Activated T-helper 9 cell treated with anti-CD3 and anti-CD28 coated beads, Interleukin-2, amount 50 U/mL, for 16 hours (primary cell): ENCODE data around the gene ERH.
A peak's percentile ranks its signal among the peaks of the same experiment; 100 is the strongest.

Source experiments
- DNase-seq: peaks from one replicate; pipeline ENCODE4 v3.0.0-alpha.2; 2020; ENCODE audit warnings: low read depth

Gene ERH

GRCh38 chr14:69355607-69356281 lies 42.4 kb downstream of the ERH start:
- no peak for DNase-seq

- DNase-seq: no peak
Observed at GRCh38 chr14:69355154-69355597, 42.9 kb downstream of the ERH start.

DNA sequence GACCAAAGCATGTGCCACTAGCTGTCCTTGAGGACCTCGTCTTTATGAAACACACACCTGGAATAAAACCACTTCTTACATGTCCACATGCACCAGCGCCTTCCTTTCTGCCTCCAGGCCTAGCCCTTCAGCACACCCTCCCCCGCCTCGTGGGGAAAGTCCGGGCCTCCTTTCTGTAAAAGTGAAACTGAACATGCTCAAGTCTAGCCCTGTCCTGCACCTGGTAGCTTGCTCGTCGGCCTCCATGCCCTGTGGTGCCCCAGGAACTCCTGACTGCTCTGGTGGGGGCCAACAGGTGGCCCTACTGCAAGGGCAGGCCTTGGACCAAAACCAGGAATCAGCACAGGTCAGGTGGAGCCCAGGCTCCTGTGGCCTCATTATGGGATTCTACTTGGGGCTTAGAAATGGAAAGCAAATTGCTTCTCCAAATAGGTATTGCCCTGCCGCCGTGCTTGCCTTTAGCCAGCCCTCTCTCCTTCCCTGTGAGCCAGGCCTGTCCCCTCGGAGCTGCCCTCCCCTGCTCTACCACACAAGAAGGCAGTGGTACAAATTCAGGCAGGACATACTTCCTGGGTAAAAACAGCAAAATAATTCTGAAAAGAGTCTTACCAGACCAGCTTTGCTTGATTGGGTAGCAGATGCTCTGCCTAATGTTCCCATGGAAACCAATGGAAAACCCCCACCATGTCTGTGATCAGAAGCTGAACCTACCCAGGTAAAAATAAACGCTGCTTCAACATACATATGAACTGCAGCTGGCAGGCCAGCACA lies 43.5 kb downstream of the ERH start:
- peak; percentile 53 for DNase-seq

GRCh38 chr14:69353168-69353567 lies 44.9 kb downstream of the ERH start:
- DNase-seq: no peak

- DNase-seq: no peak
Observed at GRCh38 chr14:69351911-69352310, 46.2 kb downstream of the ERH start.

- DNase-seq: no peak
Observed at GRCh38 chr14:69351385-69351784, 46.7 kb downstream of the ERH start.

- DNase-seq: no peak
Observed at GRCh38 chr14:69350892-69351291, 47.2 kb downstream of the ERH start.

DNA sequence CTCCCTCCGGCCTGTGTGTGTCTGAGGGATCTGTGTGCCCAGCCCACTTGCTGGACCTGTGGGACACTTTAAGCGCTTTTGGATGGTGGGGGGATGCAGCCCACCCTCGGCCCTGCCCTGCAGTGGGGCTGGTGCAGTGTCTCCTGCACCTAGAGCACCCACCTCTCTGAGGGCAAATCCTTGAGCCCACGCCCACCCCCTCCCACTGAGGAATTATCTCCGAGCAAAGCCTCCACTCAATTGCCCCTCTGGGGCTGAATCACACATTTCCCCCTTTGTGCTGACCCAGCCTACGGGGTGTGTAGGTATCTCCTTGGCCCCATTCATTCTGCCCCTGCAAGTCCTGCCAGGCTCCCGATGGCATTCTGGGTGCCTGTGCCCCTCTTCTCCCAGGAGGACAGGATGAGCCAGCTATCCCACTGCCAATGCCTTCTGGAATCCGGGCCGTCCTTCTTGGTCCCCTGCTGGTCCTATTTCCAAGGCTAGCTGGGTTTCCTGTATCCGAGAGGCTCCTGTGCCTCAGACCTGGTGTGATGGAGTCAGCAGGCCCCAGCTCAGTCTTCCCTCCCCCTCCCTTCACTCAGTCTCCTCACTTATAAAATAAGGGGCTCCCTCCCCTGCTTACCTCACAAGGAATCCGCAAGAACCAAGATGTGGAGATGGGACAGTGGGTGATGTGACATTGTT lies 48.9 kb downstream of the ERH start:
- no peak for DNase-seq

DNA sequence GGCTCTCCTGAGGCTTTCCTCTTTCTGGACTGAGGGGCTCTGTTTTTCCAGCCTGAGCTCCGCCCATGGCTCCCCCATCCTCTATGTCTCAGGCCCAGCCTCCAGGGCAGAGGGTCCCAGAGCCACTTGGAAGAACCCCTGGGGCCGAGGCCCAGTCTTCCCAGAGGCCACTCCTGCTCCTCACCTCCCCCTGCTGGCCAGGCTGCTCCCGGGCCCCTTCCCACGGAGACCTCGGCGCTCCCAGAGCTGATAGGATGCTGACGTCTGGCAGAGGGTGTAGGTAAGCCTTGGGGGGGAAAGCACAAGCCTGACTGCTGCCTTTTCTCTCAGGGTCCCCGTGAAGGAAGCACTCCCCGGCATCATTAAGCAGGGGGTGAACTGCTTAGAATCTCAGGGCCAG lies 51.4 kb downstream of the ERH start:
- DNase-seq: no peak

- DNase-seq: no peak
Observed at GRCh38 chr14:69345402-69345801, 52.7 kb downstream of the ERH start.

DNA sequence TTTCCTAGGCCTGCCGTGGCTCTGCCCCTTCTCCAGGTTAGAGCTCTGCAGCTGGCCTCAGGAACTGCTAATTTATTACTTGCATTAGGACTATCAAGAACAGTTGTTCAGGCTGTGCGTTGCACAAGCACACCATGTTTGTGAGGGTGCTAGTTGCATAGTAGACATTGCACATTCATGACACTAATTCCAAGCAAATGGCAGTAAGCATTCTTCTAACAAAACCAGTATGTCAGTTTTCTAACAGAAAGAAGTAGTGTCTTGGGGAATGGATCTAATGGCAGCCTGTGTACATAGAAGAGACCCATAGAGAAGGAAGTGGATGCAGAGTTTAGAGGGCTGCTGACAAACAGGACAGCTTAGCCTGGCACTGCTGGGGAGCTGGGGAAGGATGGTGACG lies 53.9 kb downstream of the ERH start:
- no peak for DNase-seq

GRCh38 chr14:69342928-69343525 lies 55.1 kb downstream of the ERH start:
- DNase-seq: no peak

DNA sequence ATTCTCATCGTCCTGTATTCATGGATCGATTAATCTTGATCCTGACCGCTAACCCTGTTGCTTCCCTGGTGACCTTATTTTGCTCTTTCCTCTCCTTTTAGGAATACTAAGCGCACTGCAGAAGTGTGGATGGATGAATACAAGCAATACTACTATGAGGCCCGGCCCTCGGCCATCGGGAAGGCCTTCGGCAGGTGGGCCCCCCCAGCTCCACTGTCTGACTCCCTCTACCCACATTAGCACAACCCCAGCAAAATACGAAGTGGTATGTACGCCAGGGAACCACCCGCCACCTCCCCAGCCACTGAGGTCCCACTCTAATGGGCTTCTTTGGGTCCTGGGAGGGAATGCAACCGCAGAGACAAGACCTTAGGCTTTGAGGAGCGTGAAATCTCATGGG lies 58.7 kb downstream of the ERH start:
- no peak for DNase-seq

DNA sequence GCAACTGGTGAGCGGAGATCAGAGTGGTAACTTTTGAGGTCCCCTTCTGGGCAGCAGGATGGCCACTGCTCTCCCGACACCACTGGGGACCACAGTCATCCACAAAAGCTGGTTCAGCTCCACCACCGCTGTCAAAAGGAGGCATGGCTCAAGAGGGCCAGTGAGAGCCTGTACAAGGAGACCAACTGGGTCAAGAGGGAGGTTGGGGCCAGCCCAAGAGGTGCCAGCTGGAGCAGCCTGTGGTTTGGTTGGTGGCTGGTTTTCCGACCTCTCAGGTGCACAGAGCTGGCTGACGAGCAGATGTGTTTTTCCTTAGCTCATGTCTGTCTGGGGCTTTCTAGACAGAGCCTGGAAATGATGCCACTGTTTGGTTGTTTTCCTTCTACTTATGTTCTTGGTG lies 60.1 kb downstream of the ERH start:
- DNase-seq: no peak

DNA sequence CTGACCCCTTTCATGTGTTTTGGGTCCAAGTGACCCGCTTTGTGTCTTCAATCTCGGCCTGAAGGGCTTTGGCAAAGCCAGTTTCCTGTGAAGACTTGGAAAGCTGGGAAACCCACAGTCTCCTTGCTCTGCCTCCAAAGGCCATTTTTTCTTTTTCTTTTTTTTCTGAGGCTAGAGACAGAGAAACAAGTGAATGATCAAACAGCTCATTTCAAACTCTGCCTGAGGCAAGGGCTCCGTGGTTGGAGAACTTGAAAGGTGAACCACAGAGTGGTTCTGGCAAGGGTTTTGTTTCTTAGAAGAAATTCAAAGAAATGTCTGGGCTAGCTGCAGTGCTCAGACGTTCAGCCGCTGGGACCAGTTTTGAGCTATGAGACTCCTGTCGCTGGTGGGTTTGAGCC lies 62.7 kb downstream of the ERH start:
- DNase-seq: no peak

GRCh38 chr14:69334576-69334975 lies 63.5 kb downstream of the ERH start:
- no peak for DNase-seq

DNA sequence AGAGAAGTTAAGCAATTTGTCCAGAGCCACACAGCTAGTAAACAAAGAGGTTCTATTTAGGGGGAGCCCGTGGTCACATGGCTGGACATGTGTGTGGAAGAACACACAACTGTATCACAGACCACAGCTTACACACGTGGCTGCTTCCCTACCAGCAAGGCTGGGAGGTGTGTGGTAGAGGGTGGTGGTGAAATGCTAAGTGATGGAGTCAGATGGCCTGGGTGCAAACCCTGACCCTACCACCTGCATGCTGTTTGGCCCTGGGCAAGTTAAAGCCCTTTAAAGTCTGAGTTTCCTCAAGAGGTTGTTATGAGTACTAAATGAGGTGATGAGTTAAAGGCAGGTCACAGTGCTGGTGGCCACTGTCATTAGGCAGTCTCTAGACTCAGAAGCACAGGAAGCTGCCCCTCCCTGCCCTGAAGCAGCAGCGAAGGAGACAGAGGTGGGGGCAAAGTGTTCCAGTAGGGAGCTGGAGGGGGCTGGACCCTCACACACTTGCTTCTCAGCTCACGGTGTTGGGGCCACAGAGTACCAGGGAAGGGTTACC lies 64.2 kb downstream of the ERH start:
- DNase-seq: no peak

- no peak for DNase-seq
Observed at GRCh38 chr14:69332782-69333395, 65.2 kb downstream of the ERH start.

GRCh38 chr14:69331206-69331605 lies 66.9 kb downstream of the ERH start:
- DNase-seq: no peak
